GM18499 (cell line): ENCODE data around the gene NDST1.

Experiments used
- ATAC-seq: cut with Tn5 transposase; IDR thresholded peaks from one replicate; pipeline ENCODE4 v1.9.1; 2021; ENCODE audit warnings: moderate number of reproducible peaks; ENCODE audit not compliant: insufficient read depth, unreplicated experiment

Gene NDST1

DNA sequence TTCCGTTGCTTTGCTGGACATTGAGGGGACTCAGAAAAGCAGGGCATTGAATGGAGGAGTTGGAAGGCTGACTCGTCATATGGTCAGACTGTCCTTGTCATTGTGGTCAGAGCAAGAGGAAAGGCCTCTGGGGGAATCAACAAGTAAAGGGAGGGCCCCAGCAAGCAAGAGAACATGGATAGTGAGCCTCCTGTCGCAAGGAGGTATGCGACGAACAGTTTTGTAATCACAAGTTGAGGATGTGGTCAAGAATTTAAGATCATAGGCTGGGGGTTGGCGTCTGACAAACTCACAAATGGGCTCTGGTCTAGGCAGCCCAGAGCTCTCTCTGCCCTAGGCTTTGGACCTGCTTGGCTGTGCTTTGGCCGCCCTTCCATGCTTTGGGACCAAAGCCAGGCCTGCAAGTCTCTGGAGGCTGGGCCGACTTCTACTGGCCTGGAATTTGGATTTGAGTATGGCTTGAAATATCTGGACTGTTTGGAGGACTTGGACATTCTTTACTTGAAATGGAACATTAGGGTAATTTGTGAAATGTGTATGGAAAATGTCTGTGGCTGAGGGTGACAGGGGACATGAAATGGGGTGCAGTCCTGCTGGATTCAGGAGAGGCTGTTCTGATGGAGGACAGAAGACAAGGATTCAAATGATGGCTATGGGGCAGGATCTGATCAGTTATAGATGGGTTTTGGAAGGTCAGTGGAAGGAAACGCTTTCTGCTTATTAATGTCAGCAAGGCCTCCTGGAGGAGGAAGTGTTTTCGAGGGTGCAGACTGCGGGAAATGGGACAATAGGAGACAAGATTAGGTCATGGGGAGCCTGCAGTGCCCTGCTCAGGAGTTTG, 19.2 kb upstream of the NDST1 start:
- no peak for ATAC-seq

GRCh38 chr5:150489360-150490295, 18.3 kb upstream of the NDST1 start:
- peak; percentile 78 for ATAC-seq

DNA sequence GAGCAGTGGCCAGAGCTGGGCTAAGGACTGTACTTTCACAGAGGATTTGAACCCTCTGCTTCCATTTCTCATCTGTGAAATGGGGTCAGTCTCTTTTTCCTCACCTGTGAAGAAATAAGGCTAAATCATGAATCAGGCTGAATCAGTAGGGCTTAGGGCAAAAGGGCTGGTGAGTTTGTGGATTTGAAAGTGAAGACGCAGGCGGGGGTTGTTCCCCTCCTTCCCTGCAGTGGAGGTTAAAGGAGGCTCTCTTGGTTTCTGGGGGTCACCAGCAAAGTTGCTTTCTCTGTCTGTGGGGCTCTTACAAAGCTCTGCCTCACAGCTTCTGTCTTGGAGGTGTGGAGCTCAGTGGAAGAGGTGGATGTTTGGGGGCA, 17.6 kb upstream of the NDST1 start:
- no peak for ATAC-seq

DNA sequence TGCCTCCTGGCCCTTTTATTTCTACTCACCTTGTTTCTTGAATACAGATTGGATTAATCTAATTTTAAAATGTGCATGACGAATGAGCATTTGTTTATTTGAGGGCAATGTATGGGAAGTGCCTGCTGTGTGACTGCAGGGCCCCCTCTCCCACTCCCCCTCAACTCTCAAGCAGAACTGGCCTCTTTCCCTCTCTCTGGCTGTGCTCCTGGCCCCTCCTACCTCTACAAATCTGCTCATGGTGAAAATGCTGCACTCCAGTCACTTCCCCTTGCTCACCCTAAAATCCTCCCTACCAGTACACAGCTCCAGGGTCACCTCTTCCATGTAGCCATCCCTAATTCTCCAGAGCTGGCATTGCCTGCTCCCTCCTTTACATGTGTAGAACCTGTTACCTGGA, 17.2 kb upstream of the NDST1 start:
- no peak for ATAC-seq

DNA sequence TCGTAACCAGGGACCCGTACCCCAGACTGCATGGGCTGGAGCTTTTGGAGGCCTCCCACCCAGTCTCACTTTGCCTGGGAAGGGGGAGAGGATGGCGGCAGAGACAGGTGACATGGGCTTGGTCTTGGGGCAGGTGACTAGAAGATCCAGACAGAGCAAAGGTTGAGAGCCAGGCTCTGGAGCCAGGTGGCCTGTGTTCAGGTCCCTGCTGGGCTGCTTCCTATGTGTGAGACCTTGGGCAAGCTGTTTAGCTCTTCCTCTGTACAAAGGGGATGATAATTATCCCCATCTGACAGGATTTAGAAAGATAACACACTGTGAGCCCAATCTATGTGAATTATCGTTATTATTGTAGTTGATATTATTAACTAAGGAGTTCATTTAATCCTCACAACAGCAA, 16.1 kb upstream of the NDST1 start:
- ATAC-seq, result no peak

DNA sequence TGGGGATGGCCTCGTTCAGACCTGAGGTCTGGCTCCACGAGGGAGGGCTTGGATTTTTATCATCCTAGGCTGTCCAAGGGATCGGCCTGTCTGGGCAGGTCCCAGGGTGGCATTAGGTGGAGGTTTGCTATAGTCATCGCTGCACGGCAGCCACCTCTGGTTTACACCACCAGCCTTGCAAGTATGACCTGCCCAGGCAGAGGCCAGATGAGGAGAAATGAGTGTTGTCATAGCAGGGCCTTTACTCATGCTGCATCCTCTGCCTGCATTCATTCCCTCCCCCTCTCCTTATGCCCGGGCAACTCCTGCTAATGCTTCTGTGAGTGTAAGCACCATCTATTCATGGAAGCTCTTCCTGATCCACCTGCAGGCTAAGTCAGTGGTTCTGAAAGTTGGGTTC, 15.3 kb upstream of the NDST1 start:
- no peak for ATAC-seq

DNA sequence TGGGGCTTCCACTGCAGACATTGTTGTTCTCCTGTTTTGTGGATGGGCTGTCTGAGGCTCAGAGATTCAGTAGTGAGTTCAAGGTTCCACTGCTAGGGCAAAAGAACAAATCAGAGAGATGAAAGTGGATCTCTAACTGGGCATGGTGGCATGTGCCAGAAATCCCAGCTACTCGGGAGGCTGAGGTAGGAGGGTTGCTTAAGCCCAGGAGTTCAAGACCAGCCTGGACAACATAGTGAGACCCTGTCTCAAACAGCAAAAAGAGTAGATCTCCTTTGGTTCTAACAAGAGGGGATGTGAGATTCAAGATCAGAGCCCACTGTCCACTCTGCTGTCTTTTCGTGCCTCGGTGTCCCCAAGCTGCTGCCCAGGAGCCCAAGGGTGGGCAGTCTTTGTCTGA, 11.8 kb upstream of the NDST1 start:
- no peak for ATAC-seq

DNA sequence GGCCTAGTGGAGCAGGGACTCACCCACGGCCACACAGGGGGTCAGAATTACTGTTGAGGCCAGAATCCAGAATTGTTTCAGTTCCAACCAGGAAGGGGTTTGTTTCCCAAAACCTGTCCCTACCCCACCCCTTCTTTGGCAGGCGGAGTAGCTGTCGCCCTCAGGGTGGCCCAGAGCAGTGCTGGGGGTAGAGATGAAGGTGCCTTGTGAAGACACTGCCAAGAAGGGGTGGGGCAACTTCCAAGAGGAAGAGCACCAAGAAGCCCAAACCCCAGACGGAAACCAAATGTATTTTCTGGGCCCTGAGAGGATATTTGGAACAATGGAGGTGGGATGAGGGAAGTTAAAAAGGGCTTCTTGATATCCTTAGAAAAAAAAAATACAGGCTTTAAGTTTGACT, 11.4 kb upstream of the NDST1 start:
- ATAC-seq, result no peak

DNA sequence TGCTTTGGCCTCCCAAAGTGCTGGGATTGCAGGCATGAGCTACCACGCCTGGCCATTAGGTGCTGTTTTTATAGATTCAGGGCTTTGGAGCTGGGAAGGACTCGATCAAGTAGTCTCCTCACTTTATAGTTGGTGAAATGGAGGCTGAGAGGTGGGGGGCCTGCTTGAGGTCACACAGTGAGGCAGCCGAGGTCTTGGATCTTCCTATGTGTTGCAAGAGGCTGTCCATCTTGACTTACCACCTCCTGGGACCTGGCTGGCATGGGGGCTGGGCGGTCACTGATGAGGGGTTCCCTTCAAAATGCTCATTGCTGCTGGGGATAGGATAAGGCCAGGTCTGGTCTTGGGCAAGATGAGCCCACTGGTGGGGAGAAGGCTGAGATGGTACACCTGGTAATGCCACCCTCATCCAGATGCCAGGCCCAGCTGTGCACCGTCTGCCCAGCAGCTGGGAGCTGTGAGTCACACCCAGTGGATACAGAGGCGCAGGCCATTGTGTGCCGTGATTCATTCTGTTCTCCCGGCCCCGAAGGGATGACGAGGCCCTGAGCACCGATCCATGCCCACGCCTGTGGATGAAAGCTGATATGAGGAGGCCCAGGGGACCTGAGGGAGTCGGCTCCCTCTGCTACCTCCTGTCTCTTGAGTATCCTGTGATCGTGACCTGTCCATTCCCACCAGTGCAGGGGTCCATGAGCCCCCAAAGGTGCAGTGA, 10.5 kb upstream of the NDST1 start:
- no peak for ATAC-seq

DNA sequence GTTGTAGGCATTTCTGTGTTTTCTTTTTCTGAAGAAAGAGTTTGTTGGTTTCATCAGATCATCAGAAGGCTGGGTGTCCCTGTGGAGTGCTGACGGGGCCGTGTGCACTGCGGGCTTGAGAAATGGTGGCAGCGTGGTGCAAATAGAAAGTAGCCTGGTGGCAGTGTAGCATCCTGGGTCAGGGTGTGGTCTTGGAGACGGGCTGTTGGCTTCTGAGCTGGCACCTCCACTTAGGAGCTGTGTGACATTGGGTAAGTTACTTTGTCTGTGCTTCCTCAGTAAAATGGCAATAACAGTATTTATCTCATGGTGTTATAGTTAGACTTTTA, 10.0 kb upstream of the NDST1 start:
- ATAC-seq, result no peak

- no peak for ATAC-seq
Measured at GRCh38 chr5:150498501-150498900, 9.4 kb upstream of the NDST1 start.

GRCh38 chr5:150498971-150499370, 9.0 kb upstream of the NDST1 start:
- no peak for ATAC-seq

GRCh38 chr5:150499437-150499956, 8.4 kb upstream of the NDST1 start:
- no peak for ATAC-seq

- no peak for ATAC-seq
Measured at GRCh38 chr5:150500328-150500841, 7.5 kb upstream of the NDST1 start.

DNA sequence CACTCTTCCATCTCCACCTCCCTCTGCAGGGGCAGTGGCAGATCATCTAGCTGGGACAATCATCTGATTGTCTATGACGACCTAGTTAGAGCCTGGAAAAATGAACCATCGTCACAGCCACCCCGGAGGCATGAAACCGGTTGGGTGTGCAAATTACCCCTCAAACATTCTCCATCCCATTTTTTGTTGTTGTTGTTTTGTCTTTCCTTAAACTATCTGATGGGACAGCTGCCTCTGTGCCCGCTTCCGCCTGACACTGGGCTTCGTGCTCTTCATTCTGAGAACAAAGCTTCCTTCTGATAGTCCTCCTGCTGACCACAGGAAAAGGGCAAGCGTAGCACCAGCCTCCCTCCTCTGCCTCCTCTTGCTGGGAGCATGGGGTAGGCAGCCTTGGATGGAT, 7.0 kb upstream of the NDST1 start:
- no peak for ATAC-seq

DNA sequence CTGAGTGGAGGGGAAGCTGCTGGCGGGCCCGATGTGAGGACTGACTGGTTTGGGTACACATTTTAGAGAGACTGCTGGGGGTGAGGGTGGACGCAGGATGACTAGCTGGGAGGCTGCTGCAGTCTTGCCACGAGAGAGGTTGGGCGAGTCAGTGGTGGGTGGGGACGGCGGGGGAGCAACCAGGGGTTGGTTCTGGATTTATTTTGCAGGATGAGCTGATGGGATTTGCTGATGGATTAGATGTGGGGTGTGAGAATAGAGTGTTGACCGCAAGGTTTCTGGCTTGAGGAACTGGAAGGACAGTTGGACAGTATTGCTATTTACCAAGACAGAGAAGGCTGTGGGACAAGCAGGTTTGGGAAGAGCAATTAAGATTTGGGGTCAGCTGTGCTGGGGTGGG, 5.8 kb upstream of the NDST1 start:
- no peak for ATAC-seq

- ATAC-seq, result no peak
Measured at GRCh38 chr5:150502847-150503246, 5.1 kb upstream of the NDST1 start.

GRCh38 chr5:150503386-150503785, 4.5 kb upstream of the NDST1 start:
- ATAC-seq, result no peak

GRCh38 chr5:150503977-150504620, 3.8 kb upstream of the NDST1 start:
- no peak for ATAC-seq

DNA sequence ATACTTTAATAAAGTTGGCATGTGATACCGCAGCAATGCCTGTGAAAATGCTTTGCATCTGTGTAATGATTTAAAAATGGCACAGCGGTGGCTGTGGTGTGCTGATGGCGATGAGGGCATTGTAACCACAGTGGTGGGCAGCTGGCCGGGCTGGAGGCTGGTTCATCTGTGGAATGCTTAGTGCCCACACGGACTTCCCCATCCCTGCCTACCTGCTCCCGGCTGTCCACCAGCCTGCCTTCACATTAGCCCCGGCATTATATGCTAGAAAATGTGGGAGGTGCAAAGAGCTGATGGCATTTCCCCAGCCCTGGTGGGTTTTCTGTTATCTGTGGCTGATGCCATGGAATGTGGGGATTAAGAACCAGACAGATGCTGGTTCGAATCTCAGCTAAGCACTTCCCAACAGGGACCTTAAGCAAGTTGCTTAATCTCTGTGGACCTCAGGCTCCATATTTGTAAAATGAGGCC, 2.9 kb upstream of the NDST1 start:
- no peak for ATAC-seq
